D721Med (cell line): Measurements from ENCODE around the gene NCAN.

ENCODE experiments used
- DNase-seq: peaks from one replicate; pipeline ENCODE4 v3.0.0; 2011; ENCODE audit warnings: low spot score; ENCODE audit not compliant: insufficient read length
- FAIRE-seq: peaks from 2 replicates; lab custom pipeline; 2011; peaks lifted over from hg19 to GRCh38; lab: Jason Lieb, UNC
- CTCF ChIP-seq: IDR thresholded peaks from 2 replicates; pipeline ENCODE4 v1.5.1; 2012; ENCODE audit warnings: mild to moderate bottlenecking, control low read depth; ENCODE audit not compliant: insufficient read depth; ENCODE audit errors: missing control alignments

NCAN gene

GRCh38 chr19:19211499-19212420, at the start of gene NCAN:
TSS of gene NCAN (plus strand) at chr19:19211958. CDS start at chr19:19216954, 4,996 bp downstream.
- TF ChIP-seq CTCF: no peak
- DNase-seq (no peak), FAIRE-seq (no peak)

GRCh38 chr19:19162495-19162894, 49.3 kb upstream of the NCAN start:
- DNase-seq (no peak), FAIRE-seq (no peak)
- no peak for TF ChIP-seq CTCF

- no peak for TF ChIP-seq CTCF
- FAIRE-seq (no peak), DNase-seq (no peak)
These were observed 46.4 kb upstream of the NCAN start for GRCh38 chr19:19165396-19165795.

- FAIRE-seq (no peak), DNase-seq (no peak)
- no peak for TF ChIP-seq CTCF
These were observed 44.1 kb upstream of the NCAN start for GRCh38 chr19:19167612-19168011.

GRCh38 chr19:19169236-19170052, 42.3 kb upstream of the NCAN start:
- DNase-seq (no peak), FAIRE-seq (no peak)
- no peak for TF ChIP-seq CTCF

GRCh38 chr19:19170053-19170872, 41.5 kb upstream of the NCAN start, which contains the start of gene MEF2B:
TSS of gene MEF2B (minus strand) at chr19:19170263. CDS start at chr19:19150735, 19,528 bp downstream.
- no peak for TF ChIP-seq CTCF
- DNase-seq (peak; percentile 99), FAIRE-seq (no peak)
